Activated naive CD4-positive, alpha-beta T cell treated with anti-CD3 and anti-CD28 coated beads for 36 hours (primary cell): ENCODE measurements around the gene CALML5. TPM values are rescaled to one million over a fixed set of nuclear protein-coding genes. Genes with fewer than 3 reads are reported as not detected.

Experiments
- CTCF ChIA-PET: fragments of 350-600 bp; sonication (Branson Sonifier 250); formaldehyde crosslinking; loops from one replicate; lab custom pipeline; 2021; ENCODE audit warnings: antibody characterized with exemption; lab: Charles Lee
- DNase-seq: peaks from one replicate; pipeline ENCODE4 v3.0.0-alpha.2; 2020
- H3K27ac Mint-ChIP-seq: one replicate; pipeline ENCODE4 v1.8.0; 2021; ENCODE audit warnings: mild to moderate bottlenecking, mixed read lengths
- H3K27me3 Mint-ChIP-seq: one replicate; pipeline ENCODE4 v1.8.0; 2021; ENCODE audit warnings: low read depth, mixed read lengths
- H3K36me3 Mint-ChIP-seq: one replicate; pipeline ENCODE4 v1.8.0; 2021; ENCODE audit warnings: low read depth, mixed read lengths
- H3K4me1 Mint-ChIP-seq: one replicate; pipeline ENCODE4 v1.8.0; 2021; ENCODE audit warnings: low read depth, mixed read lengths
- H3K4me3 Mint-ChIP-seq: one replicate; pipeline ENCODE4 v1.8.0; 2021; ENCODE audit warnings: mild to moderate bottlenecking, moderate library complexity, mixed read lengths
- H3K9me3 Mint-ChIP-seq: one replicate; pipeline ENCODE4 v1.8.0; 2021; ENCODE audit warnings: mixed read lengths
- intact Hi-C: fragments of 100-400 bp; cut with micrococcal nuclease; formaldehyde crosslinking; loops from one replicate; pipeline ENCODE4 v1.15.1; 2023
- total RNA-seq, 2 experiments: library from RNA; stranded (reverse); gene quantifications; one replicate each; pipeline ENCODE4 v1.2.3, GENCODE V29; 2021

CALML5 gene
- total RNA-seq, 2 experiments from 2014 or later, result not detected

DNA sequence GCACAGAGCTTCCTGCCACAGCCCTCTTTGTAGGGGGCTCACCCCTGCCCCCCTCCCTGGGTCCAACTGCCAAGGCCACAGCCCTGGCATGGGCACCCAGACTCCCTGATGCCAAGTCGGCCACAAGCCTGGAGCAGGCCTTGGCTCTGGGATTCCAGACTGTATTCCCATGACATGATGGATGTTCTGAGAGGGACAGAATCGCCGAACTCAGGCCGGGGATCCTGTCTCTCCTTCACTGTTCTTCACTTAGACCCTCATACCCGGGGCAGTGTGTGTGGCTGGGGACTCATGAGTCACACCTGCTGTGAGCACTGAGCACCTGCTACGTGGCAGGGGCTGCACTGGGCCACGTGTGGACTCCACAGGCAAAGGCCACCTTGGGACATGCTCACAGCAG is 7.9 kb downstream of the CALML5 start:
- Mint-ChIP-seq H3K9me3 (peaks cover 8% of the 10 kb centered on the region), H3K27me3 (no peaks in the 10 kb centered on the region)
- CTCF ChIA-PET, result no interaction called here

GRCh38 chr10:5490698-5491464 is 8.5 kb downstream of the CALML5 start:
- CTCF ChIA-PET, result interaction anchor here (0.9 to 1.1 kb wide), 2 partner anchors 15 to 132 kb away, joined by 3 read pairs; no protein-coding TSS in a partner anchor
- H3K36me3 Mint-ChIP-seq, result no peaks in the 10 kb centered on the region
- DNase-seq, result no peak
- H3K9me3 Mint-ChIP-seq, result peaks cover 8% of the 10 kb centered on the region
- no peak overlapping the region for H3K4me3 Mint-ChIP-seq
- no peak overlapping the region for H3K27ac Mint-ChIP-seq
- no peaks in the 10 kb centered on the region for H3K27me3 Mint-ChIP-seq
- no peaks in the 10 kb centered on the region for H3K4me1 Mint-ChIP-seq
- intact Hi-C loops, result no loop called here

More for the DNA sequence above, 7.9 kb downstream of the CALML5 start:
- Mint-ChIP-seq H3K4me1 (no peaks in the 10 kb centered on the region), H3K27ac (no peak overlapping the region), H3K36me3 (no peaks in the 10 kb centered on the region), H3K4me3 (no peak overlapping the region)
- no peak for DNase-seq
- intact Hi-C loops, result no loop called here

DNA sequence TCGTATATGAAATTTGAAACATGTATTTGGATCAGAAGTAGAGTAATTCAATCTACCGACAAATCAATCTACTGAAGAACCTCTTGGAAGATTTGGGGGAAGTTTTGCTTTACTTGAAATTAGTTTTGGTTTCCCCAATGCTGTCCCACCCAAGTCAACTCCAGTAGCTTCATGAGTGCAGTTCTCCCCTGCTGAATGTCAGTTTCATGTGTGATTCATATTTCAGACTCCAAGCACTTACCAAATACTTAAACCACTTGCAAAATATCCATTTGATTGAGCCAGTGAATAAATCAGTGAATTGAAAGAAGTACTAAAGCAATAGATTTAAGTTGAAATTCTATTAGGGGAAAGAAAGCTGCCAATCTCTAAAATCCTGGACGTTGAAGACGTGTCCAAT is 9.3 kb downstream of the CALML5 start:
- no peak overlapping the region for H3K4me3 Mint-ChIP-seq

DNA sequence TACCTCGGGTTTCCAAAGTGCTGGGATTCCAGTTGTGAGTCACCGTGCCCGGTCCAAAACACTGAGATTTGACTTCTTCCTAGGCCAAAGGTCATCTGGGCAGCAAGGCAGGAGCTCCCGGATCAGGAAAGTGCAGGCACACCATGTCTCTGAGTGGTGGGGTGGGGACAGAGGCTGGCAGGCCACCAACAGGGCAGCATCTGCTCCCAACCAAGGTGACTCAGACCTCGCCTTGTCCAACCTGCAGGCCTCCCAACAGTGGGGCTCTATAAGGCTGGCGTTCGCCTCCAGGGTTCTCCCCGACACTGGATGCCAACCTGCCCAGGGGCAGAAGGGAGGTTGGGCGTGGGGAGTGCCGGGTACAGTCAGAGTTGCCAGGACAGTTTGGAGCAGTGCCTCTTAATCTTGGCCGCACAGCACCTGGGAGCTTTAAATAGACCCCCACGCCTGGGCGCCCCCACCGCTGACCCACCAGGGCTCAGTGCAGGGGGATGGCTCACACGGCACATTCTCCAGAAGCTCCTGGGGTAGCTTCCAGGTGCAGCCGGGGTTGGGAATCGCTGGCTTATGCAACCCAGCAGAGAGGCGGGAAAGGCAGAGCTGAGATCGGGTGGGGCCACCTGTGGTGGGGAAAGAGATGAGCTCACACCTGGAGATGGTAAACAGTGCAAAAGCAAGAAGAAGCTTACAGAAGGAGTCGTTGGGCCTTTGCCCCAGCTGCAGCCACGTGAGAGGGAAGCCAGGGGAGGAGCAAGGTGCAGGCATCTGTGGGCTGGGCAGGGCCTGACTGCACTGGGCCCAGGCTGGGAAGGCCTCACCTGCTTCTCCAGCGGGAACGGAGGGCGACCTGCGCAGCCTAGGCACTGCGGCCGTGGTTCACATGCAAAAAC is 10.9 kb downstream of the CALML5 start:
- peaks cover 8% of the 10 kb centered on the region for H3K9me3 Mint-ChIP-seq
- H3K36me3 Mint-ChIP-seq, result no peaks in the 10 kb centered on the region
- no peaks in the 10 kb centered on the region for H3K4me1 Mint-ChIP-seq
- H3K27me3 Mint-ChIP-seq, result no peaks in the 10 kb centered on the region
- DNase-seq, result no peak
- no peak overlapping the region for H3K27ac Mint-ChIP-seq
- intact Hi-C loops, result no loop called here
- CTCF ChIA-PET, result no interaction called here
- H3K4me3 Mint-ChIP-seq, result no peak overlapping the region

More for the DNA sequence above, 9.3 kb downstream of the CALML5 start:
- Mint-ChIP-seq H3K4me1 (no peaks in the 10 kb centered on the region), H3K27ac (no peak overlapping the region), H3K27me3 (no peaks in the 10 kb centered on the region), H3K36me3 (no peaks in the 10 kb centered on the region), H3K9me3 (peaks cover 8% of the 10 kb centered on the region)
- intact Hi-C loops, result no loop called here
- DNase-seq, result no peak
- CTCF ChIA-PET, result interaction anchor here (0.9 to 1.1 kb wide), 2 partner anchors 16 to 133 kb away, joined by 3 read pairs; no protein-coding TSS in a partner anchor

DNA sequence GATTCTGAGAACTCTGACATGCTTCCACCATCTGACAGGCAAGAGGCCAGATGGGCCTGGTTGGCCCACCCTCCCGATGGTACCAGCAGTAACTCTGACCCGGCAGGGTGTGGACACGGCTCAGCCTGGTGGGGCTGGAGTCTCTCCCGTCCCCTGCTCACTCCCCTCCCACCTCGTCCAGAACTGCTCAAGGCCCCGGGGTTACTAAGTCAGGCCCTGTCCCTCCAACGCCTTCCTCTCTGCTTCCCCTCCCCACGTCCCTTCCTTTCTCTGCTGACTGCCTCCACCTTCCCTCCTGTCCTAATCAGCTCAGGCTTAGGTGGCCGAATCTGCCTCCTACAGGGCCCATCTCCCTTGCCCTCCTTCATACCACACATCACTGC is 12.5 kb downstream of the CALML5 start:
- no peak overlapping the region for H3K4me3 Mint-ChIP-seq
- intact Hi-C loops, result no loop called here
- no peaks in the 10 kb centered on the region for H3K36me3 Mint-ChIP-seq
- no peaks in the 10 kb centered on the region for H3K4me1 Mint-ChIP-seq
- CTCF ChIA-PET, result no interaction called here
- H3K27me3 Mint-ChIP-seq, result no peaks in the 10 kb centered on the region
- H3K9me3 Mint-ChIP-seq, result peaks cover 2% of the 10 kb centered on the region
- H3K27ac Mint-ChIP-seq, result no peak overlapping the region
- DNase-seq, result no peak

GRCh38 chr10:5485948-5486852 is 13.2 kb downstream of the CALML5 start:
- CTCF ChIA-PET, result no interaction called here
- DNase-seq, result no peak
- H3K4me1 Mint-ChIP-seq, result no peaks in the 10 kb centered on the region
- no peak overlapping the region for H3K27ac Mint-ChIP-seq
- no peaks in the 10 kb centered on the region for H3K9me3 Mint-ChIP-seq
- no peaks in the 10 kb centered on the region for H3K27me3 Mint-ChIP-seq
- intact Hi-C loops, result no loop called here
- H3K4me3 Mint-ChIP-seq, result no peak overlapping the region
- H3K36me3 Mint-ChIP-seq, result no peaks in the 10 kb centered on the region

- Mint-ChIP-seq H3K4me3 (no peak overlapping the region), H3K36me3 (no peaks in the 10 kb centered on the region), H3K9me3 (no peaks in the 10 kb centered on the region), H3K27me3 (no peaks in the 10 kb centered on the region), H3K27ac (no peak overlapping the region), H3K4me1 (no peaks in the 10 kb centered on the region)
- CTCF ChIA-PET, result no interaction called here
- intact Hi-C loops, result no loop called here
- no peak for DNase-seq
These were observed 14.1 kb downstream of the CALML5 start for GRCh38 chr10:5485290-5485689.

DNA sequence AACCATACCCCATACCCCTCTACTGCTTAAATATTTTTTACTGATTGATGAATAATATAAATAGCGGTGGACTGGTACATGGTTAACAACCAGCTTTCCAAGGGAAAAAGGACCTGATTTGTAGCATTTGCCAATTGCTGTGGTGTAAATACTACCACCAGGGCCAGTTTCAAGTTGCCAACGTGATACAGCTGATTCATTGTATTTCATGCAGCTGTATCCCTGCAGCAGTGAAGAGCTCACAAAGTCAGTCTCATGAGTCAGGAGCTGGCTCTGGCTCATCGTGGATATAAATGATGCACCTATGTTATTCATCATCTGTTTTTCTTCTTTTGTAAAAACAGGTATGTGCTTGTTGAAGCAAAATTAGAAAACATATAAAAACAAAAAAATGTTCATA is 15.2 kb downstream of the CALML5 start:
- H3K4me3 Mint-ChIP-seq, result no peak overlapping the region
- no peaks in the 10 kb centered on the region for H3K9me3 Mint-ChIP-seq
- CTCF ChIA-PET, result no interaction called here
- intact Hi-C loops, result no loop called here
- H3K36me3 Mint-ChIP-seq, result no peaks in the 10 kb centered on the region
- H3K27ac Mint-ChIP-seq, result no peak overlapping the region
- H3K4me1 Mint-ChIP-seq, result no peaks in the 10 kb centered on the region
- H3K27me3 Mint-ChIP-seq, result no peaks in the 10 kb centered on the region
- no peak for DNase-seq

- Mint-ChIP-seq H3K9me3 (no peaks in the 10 kb centered on the region), H3K4me1 (no peaks in the 10 kb centered on the region), H3K27me3 (no peaks in the 10 kb centered on the region), H3K4me3 (no peak overlapping the region), H3K27ac (no peak overlapping the region), H3K36me3 (no peaks in the 10 kb centered on the region)
- no peak for DNase-seq
- CTCF ChIA-PET, result no interaction called here
- intact Hi-C loops, result no loop called here
These were observed 17.4 kb downstream of the CALML5 start for GRCh38 chr10:5482016-5482415.

- DNase-seq, result no peak
- intact Hi-C loops, result no loop called here
- H3K27me3 Mint-ChIP-seq, result no peaks in the 10 kb centered on the region
- H3K27ac Mint-ChIP-seq, result no peak overlapping the region
- CTCF ChIA-PET, result no interaction called here
- no peak overlapping the region for H3K4me3 Mint-ChIP-seq
- no peaks in the 10 kb centered on the region for H3K9me3 Mint-ChIP-seq
- H3K36me3 Mint-ChIP-seq, result no peaks in the 10 kb centered on the region
- H3K4me1 Mint-ChIP-seq, result no peaks in the 10 kb centered on the region
These were observed 18.2 kb downstream of the CALML5 start for GRCh38 chr10:5481121-5481520.

DNA sequence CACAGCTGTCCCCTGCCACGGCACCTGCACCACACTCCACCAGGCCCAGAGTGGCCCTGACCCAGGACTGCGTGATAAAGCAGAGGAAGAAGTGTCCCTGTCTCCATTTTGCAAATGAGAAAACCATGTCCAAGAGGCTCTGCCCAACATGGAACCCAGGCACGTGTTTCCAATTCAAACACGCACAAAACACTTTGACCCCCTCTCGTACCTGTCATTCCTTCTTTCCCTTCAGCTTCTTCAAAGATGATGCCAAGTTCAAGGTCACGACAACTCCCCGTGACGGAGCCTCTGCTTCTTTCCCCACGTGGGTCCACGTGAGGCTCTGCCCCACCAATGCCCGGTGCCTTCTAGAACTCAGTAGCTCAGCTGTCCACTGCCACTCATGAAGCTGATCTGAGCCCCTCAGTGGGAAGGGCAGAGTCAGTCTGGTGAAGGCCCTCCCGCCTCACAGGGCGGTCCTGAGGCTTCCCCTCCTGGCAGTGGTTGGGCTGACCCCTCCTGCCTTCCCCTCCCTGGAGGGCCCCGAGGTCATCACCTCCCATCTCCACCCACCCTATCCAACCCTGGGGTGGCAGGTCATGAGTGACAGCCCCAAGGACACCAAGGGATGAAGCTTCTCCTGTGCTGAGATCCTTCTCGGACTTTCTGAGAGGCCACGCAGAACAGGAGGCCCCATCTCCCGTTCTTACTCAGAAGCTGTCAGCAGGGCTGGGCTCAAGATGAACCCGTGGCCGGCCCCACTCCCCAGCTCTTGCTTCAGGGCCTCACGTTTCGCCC is 19.0 kb downstream of the CALML5 start:
- DNase-seq, result no peak
- CTCF ChIA-PET, result no interaction called here
- intact Hi-C loops, result no loop called here
- Mint-ChIP-seq H3K36me3 (no peaks in the 10 kb centered on the region), H3K4me1 (no peaks in the 10 kb centered on the region), H3K9me3 (no peaks in the 10 kb centered on the region), H3K4me3 (no peak overlapping the region), H3K27ac (no peak overlapping the region), H3K27me3 (no peaks in the 10 kb centered on the region)
